Activated CD4-positive, alpha-beta memory T cell treated with anti-CD3 and anti-CD28 coated beads for 36 hours (primary cell): ENCODE measurements around the gene ALOX5. TPM values are rescaled to one million over a fixed set of nuclear protein-coding genes. Genes with fewer than 3 reads are reported as not detected.
"Not testable (repeated sequence)": the region's sequence is repeated elsewhere in the genome, so short reads cannot be mapped to it uniquely, and the experiment has no call there.

ENCODE experiments used
- CTCF ChIA-PET: fragments of 350-600 bp; sonication (Branson Sonifier 250); formaldehyde crosslinking; loops from one replicate; lab custom pipeline; 2021; ENCODE audit warnings: antibody characterized with exemption, inconsistent platforms; lab: Charles Lee
- POLR2A ChIA-PET: fragments of 350-600 bp; sonication (Branson Sonifier 250); formaldehyde crosslinking; loops from one replicate; lab custom pipeline; 2021; ENCODE audit warnings: antibody characterized with exemption; lab: Charles Lee
- DNase-seq: peaks from one replicate; pipeline ENCODE4 v3.0.0-alpha.2; 2020
- H3K27ac Mint-ChIP-seq: one replicate; pipeline ENCODE4 v1.8.0; 2021; ENCODE audit warnings: mixed read lengths
- H3K27me3 Mint-ChIP-seq: one replicate; pipeline ENCODE4 v1.8.0; 2021; ENCODE audit warnings: mixed read lengths
- H3K36me3 Mint-ChIP-seq: one replicate; pipeline ENCODE4 v1.8.0; 2021; ENCODE audit warnings: mixed read lengths
- H3K4me1 Mint-ChIP-seq: one replicate; pipeline ENCODE4 v1.8.0; 2021; ENCODE audit warnings: low read depth, mixed read lengths
- H3K4me3 Mint-ChIP-seq: one replicate; pipeline ENCODE4 v1.8.0; 2021; ENCODE audit warnings: mild to moderate bottlenecking, mixed read lengths
- H3K9me3 Mint-ChIP-seq: one replicate; pipeline ENCODE4 v1.8.0; 2021; ENCODE audit warnings: mixed read lengths
- intact Hi-C: fragments of 100-400 bp; cut with micrococcal nuclease; formaldehyde crosslinking; loops from one replicate; pipeline ENCODE4 v1.15.1; 2023
- total RNA-seq, 2 experiments: library from RNA; stranded (reverse); gene quantifications; one replicate each; pipeline ENCODE4 v1.2.3, GENCODE V29; 2021

ALOX5 gene
- total RNA-seq, 2 experiments from 2014 or later = 1.1 to 1.3 TPM

GRCh38 chr10:45358961-45359360 is 15.1 kb upstream of the ALOX5 start:
- H3K4me3 Mint-ChIP-seq, H3K9me3 Mint-ChIP-seq, H3K27ac Mint-ChIP-seq, DNase-seq, H3K4me1 Mint-ChIP-seq, H3K36me3 Mint-ChIP-seq, CTCF ChIA-PET, POLR2A ChIA-PET: not testable (repeated sequence)
- H3K27me3 Mint-ChIP-seq = peaks cover 42% of the 10 kb centered on the region
- intact Hi-C loops = loop anchor here (10.0 kb wide), 1 partner anchor 226 kb away; no protein-coding TSS in a partner anchor

GRCh38 chr10:45361983-45362799 is 11.8 kb upstream of the ALOX5 start:
- H3K27ac Mint-ChIP-seq, H3K4me3 Mint-ChIP-seq, POLR2A ChIA-PET, intact Hi-C loops, H3K4me1 Mint-ChIP-seq, CTCF ChIA-PET, H3K9me3 Mint-ChIP-seq, H3K36me3 Mint-ChIP-seq, DNase-seq: not testable (repeated sequence)
- H3K27me3 Mint-ChIP-seq = peaks cover 33% of the 10 kb centered on the region

- H3K4me3 Mint-ChIP-seq, POLR2A ChIA-PET, CTCF ChIA-PET, H3K9me3 Mint-ChIP-seq, intact Hi-C loops, H3K27ac Mint-ChIP-seq, DNase-seq, H3K36me3 Mint-ChIP-seq, H3K4me1 Mint-ChIP-seq: not testable (repeated sequence)
- H3K27me3 Mint-ChIP-seq = peaks cover 28% of the 10 kb centered on the region
Observed at GRCh38 chr10:45367643-45368042, 6.4 kb upstream of the ALOX5 start.

- no peak overlapping the region for H3K27ac Mint-ChIP-seq
Observed at GRCh38 chr10:45368181-45368580, 5.8 kb upstream of the ALOX5 start.

GRCh38 chr10:45370202-45370955 is 3.6 kb upstream of the ALOX5 start:
- no peak overlapping the region for H3K27ac Mint-ChIP-seq
- peaks cover 33% of the 10 kb centered on the region for H3K27me3 Mint-ChIP-seq
- CTCF ChIA-PET = interaction anchor here (1.5 kb wide), 1 partner anchor 94 kb away, joined by 4 read pairs; no protein-coding TSS in a partner anchor
- H3K36me3 Mint-ChIP-seq = no peaks in the 10 kb centered on the region
- H3K9me3 Mint-ChIP-seq = peaks cover 5% of the 10 kb centered on the region
- DNase-seq = no peak
- intact Hi-C loops = no loop called here
- peaks cover 11% of the 10 kb centered on the region for H3K4me1 Mint-ChIP-seq
- no peak overlapping the region for H3K4me3 Mint-ChIP-seq
- POLR2A ChIA-PET = no interaction called here

More at GRCh38 chr10:45368181-45368580, 5.8 kb upstream of the ALOX5 start:
- Mint-ChIP-seq H3K4me3 (no peak overlapping the region), H3K36me3 (no peaks in the 10 kb centered on the region), H3K9me3 (peaks cover 5% of the 10 kb centered on the region), H3K27me3 (peaks cover 31% of the 10 kb centered on the region), H3K4me1 (peaks cover 6% of the 10 kb centered on the region)
- no peak for DNase-seq
- POLR2A ChIA-PET = no interaction called here
- intact Hi-C loops = no loop called here
- CTCF ChIA-PET = no interaction called here

- POLR2A ChIA-PET = no interaction called here
- intact Hi-C loops = no loop called here
- peaks cover 5% of the 10 kb centered on the region for H3K9me3 Mint-ChIP-seq
- H3K36me3 Mint-ChIP-seq = no peaks in the 10 kb centered on the region
- CTCF ChIA-PET = no interaction called here
- H3K4me1 Mint-ChIP-seq = peaks cover 14% of the 10 kb centered on the region
- H3K27ac Mint-ChIP-seq = no peak overlapping the region
- peaks cover 34% of the 10 kb centered on the region for H3K27me3 Mint-ChIP-seq
- DNase-seq = no peak
- H3K4me3 Mint-ChIP-seq = no peak overlapping the region
Observed at GRCh38 chr10:45371560-45371959, 2.5 kb upstream of the ALOX5 start.

GRCh38 chr10:45372251-45372951 is 1.6 kb upstream of the ALOX5 start:
- no peak overlapping the region for H3K4me3 Mint-ChIP-seq
- H3K9me3 Mint-ChIP-seq = peaks cover 2% of the 10 kb centered on the region
- H3K36me3 Mint-ChIP-seq = no peaks in the 10 kb centered on the region
- DNase-seq = no peak
- ChIA-PET POLR2A (no interaction called here), CTCF (no interaction called here)
- peaks cover 31% of the 10 kb centered on the region for H3K27me3 Mint-ChIP-seq
- no peak overlapping the region for H3K27ac Mint-ChIP-seq
- intact Hi-C loops = no loop called here
- H3K4me1 Mint-ChIP-seq = peaks cover 14% of the 10 kb centered on the region

- H3K4me1 Mint-ChIP-seq = peaks cover 14% of the 10 kb centered on the region
- DNase-seq = peak; percentile 38
- no peaks in the 10 kb centered on the region for H3K36me3 Mint-ChIP-seq
- H3K4me3 Mint-ChIP-seq = peak overlapping the region; percentile 66
- ChIA-PET POLR2A (no interaction called here), CTCF (no interaction called here)
- H3K27me3 Mint-ChIP-seq = peaks cover 31% of the 10 kb centered on the region
- H3K27ac Mint-ChIP-seq = no peak overlapping the region
- H3K9me3 Mint-ChIP-seq = no peaks in the 10 kb centered on the region
- intact Hi-C loops = no loop called here
Observed at GRCh38 chr10:45373003-45373575, 927 bp upstream of the ALOX5 start.

- no peaks in the 10 kb centered on the region for H3K36me3 Mint-ChIP-seq
- H3K4me3 Mint-ChIP-seq = peak overlapping the region; percentile 20
- peaks cover 14% of the 10 kb centered on the region for H3K4me1 Mint-ChIP-seq
- H3K9me3 Mint-ChIP-seq = no peaks in the 10 kb centered on the region
- DNase-seq = no peak
- H3K27ac Mint-ChIP-seq = no peak overlapping the region
- ChIA-PET CTCF (no interaction called here), POLR2A (no interaction called here)
- peaks cover 26% of the 10 kb centered on the region for H3K27me3 Mint-ChIP-seq
- intact Hi-C loops = no loop called here
Observed at GRCh38 chr10:45374350-45375052, 485 bp downstream of the ALOX5 start.

- Mint-ChIP-seq H3K36me3 (no peaks in the 10 kb centered on the region), H3K4me3 (no peak overlapping the region), H3K27me3 (peaks cover 24% of the 10 kb centered on the region), H3K9me3 (no peaks in the 10 kb centered on the region), H3K27ac (no peak overlapping the region), H3K4me1 (peaks cover 14% of the 10 kb centered on the region)
- no peak for DNase-seq
- intact Hi-C loops = no loop called here
- ChIA-PET POLR2A (no interaction called here), CTCF (no interaction called here)
Observed at GRCh38 chr10:45375101-45375500, 1.1 kb downstream of the ALOX5 start.

GRCh38 chr10:45375716-45376231 is 1.8 kb downstream of the ALOX5 start:
- ChIA-PET CTCF (no interaction called here), POLR2A (no interaction called here)
- Mint-ChIP-seq H3K9me3 (no peaks in the 10 kb centered on the region), H3K36me3 (no peaks in the 10 kb centered on the region), H3K4me1 (peaks cover 14% of the 10 kb centered on the region), H3K4me3 (no peak overlapping the region), H3K27ac (no peak overlapping the region), H3K27me3 (peaks cover 21% of the 10 kb centered on the region)
- intact Hi-C loops = no loop called here
- no peak for DNase-seq
